ENCODE results near the gene SMAD4. TPM values are rescaled to one million over a fixed set of nuclear protein-coding genes. Genes with fewer than 3 reads are reported as not detected.

The SMAD4 gene
- total RNA-seq, 1 donor from 2014 or later = 123 TPM

GRCh38 chr18:51006948-51007789 lies 22.8 kb upstream of the SMAD4 start:
- peak overlapping the region; percentile 21 for H3K27ac Mint-ChIP-seq
- TF ChIP-seq, protein P1, sequence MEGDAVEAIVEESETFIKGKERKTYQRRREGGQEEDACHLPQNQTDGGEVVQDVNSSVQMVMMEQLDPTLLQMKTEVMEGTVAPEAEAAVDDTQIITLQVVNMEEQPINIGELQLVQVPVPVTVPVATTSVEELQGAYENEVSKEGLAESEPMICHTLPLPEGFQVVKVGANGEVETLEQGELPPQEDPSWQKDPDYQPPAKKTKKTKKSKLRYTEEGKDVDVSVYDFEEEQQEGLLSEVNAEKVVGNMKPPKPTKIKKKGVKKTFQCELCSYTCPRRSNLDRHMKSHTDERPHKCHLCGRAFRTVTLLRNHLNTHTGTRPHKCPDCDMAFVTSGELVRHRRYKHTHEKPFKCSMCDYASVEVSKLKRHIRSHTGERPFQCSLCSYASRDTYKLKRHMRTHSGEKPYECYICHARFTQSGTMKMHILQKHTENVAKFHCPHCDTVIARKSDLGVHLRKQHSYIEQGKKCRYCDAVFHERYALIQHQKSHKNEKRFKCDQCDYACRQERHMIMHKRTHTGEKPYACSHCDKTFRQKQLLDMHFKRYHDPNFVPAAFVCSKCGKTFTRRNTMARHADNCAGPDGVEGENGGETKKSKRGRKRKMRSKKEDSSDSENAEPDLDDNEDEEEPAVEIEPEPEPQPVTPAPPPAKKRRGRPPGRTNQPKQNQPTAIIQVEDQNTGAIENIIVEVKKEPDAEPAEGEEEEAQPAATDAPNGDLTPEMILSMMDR (conservative IDR thresholded peaks at IDR 0.05) = no peak
- H3K27me3 Mint-ChIP-seq = peaks cover 3% of the 10 kb centered on the region
- H3K36me3 Mint-ChIP-seq = no peaks in the 10 kb centered on the region
- H3K4me1 Mint-ChIP-seq (ENCODE audit: unreplicated experiment) = peaks cover 4% of the 10 kb centered on the region
- H3K4me3 Mint-ChIP-seq = peak overlapping the region; percentile 35
- no peaks in the 10 kb centered on the region for H3K9me3 Mint-ChIP-seq
- no peak for DNase-seq (ENCODE audit: extremely low spot score, unreplicated experiment)

- H3K27ac Mint-ChIP-seq = peak overlapping the region; percentile 21
- peaks cover 4% of the 10 kb centered on the region for H3K4me1 Mint-ChIP-seq (ENCODE audit: unreplicated experiment)
- H3K4me3 Mint-ChIP-seq = no peak overlapping the region
- peaks cover 3% of the 10 kb centered on the region for H3K27me3 Mint-ChIP-seq
- no peaks in the 10 kb centered on the region for H3K36me3 Mint-ChIP-seq
- TF ChIP-seq, protein P1 (conservative IDR thresholded peaks at IDR 0.05) = no peak
- DNase-seq (ENCODE audit: extremely low spot score, unreplicated experiment) = no peak
- H3K9me3 Mint-ChIP-seq = no peaks in the 10 kb centered on the region
Measured at GRCh38 chr18:51007790-51008139, 22.2 kb upstream of the SMAD4 start.

DNA sequence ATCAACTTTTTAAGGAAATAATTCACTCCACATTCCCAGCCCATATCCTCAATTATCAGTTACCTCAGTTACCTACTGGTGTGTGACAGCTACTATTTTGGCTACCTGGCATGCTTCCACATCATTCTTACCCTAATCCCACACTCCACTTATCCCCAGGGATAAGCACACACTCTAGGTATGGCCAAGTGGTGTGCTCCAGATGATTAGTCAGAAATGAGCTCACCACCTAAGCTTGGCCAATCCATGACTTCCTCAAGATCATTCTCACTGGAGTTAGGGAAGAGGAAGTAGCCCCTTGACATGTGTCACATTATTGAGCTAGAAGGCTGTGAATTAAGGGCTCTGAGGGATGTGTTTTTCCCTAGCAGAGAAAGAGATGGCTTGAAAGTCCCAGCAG lies 20.9 kb upstream of the SMAD4 start:
- Mint-ChIP-seq H3K27me3 (peaks cover 3% of the 10 kb centered on the region), H3K36me3 (no peaks in the 10 kb centered on the region), H3K27ac (no peak overlapping the region), H3K4me1 (ENCODE audit: unreplicated experiment) (peaks cover 4% of the 10 kb centered on the region), H3K9me3 (no peaks in the 10 kb centered on the region), H3K4me3 (no peak overlapping the region)
- DNase-seq (ENCODE audit: extremely low spot score, unreplicated experiment) = no peak
- TF ChIP-seq, protein P1 (conservative IDR thresholded peaks at IDR 0.05) = no peak

- H3K36me3 Mint-ChIP-seq = no peaks in the 10 kb centered on the region
Measured at GRCh38 chr18:51010218-51010617, 19.8 kb upstream of the SMAD4 start.

DNA sequence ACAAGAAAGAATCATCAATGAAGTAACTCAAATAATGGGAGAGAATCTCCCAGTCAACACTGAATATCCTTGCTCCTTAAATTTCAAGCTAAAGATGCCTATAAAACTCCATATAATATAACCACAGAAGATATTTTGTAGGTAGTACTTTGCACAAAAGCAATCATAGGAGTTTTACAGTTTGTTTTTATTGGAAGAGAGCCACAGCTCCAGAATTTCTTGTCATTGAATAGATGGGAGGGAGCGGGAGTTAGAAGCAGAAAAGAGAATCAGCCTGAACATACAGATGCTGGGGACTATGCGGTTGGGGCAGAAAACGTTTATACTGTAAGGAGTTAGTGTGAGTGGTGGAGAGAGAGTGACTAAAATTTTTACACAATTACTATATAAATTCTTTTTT lies 18.3 kb upstream of the SMAD4 start:
- Mint-ChIP-seq H3K4me1 (ENCODE audit: unreplicated experiment) (peaks cover 4% of the 10 kb centered on the region), H3K9me3 (no peaks in the 10 kb centered on the region), H3K4me3 (no peak overlapping the region), H3K27ac (no peak overlapping the region), H3K36me3 (no peaks in the 10 kb centered on the region), H3K27me3 (peaks cover 3% of the 10 kb centered on the region)
- no peak for DNase-seq (ENCODE audit: extremely low spot score, unreplicated experiment)
- TF ChIP-seq, protein P1 (conservative IDR thresholded peaks at IDR 0.05) = no peak

More at GRCh38 chr18:51010218-51010617, 19.8 kb upstream of the SMAD4 start:
- DNase-seq (ENCODE audit: extremely low spot score, unreplicated experiment) = no peak
- Mint-ChIP-seq H3K4me1 (ENCODE audit: unreplicated experiment) (peaks cover 4% of the 10 kb centered on the region), H3K27me3 (peaks cover 3% of the 10 kb centered on the region), H3K9me3 (no peaks in the 10 kb centered on the region), H3K27ac (no peak overlapping the region), H3K4me3 (no peak overlapping the region)
- TF ChIP-seq, protein P1 (conservative IDR thresholded peaks at IDR 0.05) = no peak

Measured in type B pancreatic cell (in vitro differentiated cells).